ENCODE data around the gene NRAP. TPM values are rescaled to one million over a fixed set of nuclear protein-coding genes. Genes with fewer than 3 reads are reported as not detected.
"Not testable (repeated sequence)": the region's sequence is repeated elsewhere in the genome, so short reads cannot be mapped to it uniquely, and the experiment has no call there.

Gene NRAP
- total RNA-seq, 1 donor: not detected

GRCh38 chr10:113663142-113663541 lies 699 bp downstream of the NRAP start:
- Histone ChIP-seq H3K9me3 (ENCODE audit: low read depth, low read length) (no peaks in the 10 kb centered on the region), H3K4me1 (ENCODE audit: insufficient read depth, low read length) (no peaks in the 10 kb centered on the region), H3K27me3 (ENCODE audit: insufficient read depth, low read length) (peaks cover 6% of the 10 kb centered on the region), H3K4me3 (ENCODE audit: low read length) (no peak overlapping the region)

- Histone ChIP-seq H3K4me3 (ENCODE audit: low read length) (no peak overlapping the region), H3K4me1 (ENCODE audit: insufficient read depth, low read length) (no peaks in the 10 kb centered on the region), H3K27me3 (ENCODE audit: insufficient read depth, low read length) (peaks cover 6% of the 10 kb centered on the region), H3K9me3 (ENCODE audit: low read depth, low read length) (no peaks in the 10 kb centered on the region)
Measured at GRCh38 chr10:113661332-113661731, 2.5 kb downstream of the NRAP start.

- Histone ChIP-seq H3K4me1 (ENCODE audit: insufficient read depth, low read length) (no peaks in the 10 kb centered on the region), H3K27me3 (ENCODE audit: insufficient read depth, low read length) (peaks cover 6% of the 10 kb centered on the region), H3K9me3 (ENCODE audit: low read depth, low read length) (no peaks in the 10 kb centered on the region), H3K4me3 (ENCODE audit: low read length) (no peak overlapping the region)
Measured at GRCh38 chr10:113657544-113657943, 6.3 kb downstream of the NRAP start.

- H3K4me3 ChIP-seq (ENCODE audit: low read length): no peak overlapping the region
- H3K4me1 ChIP-seq (ENCODE audit: insufficient read depth, low read length): no peaks in the 10 kb centered on the region
- no peaks in the 10 kb centered on the region for H3K9me3 ChIP-seq (ENCODE audit: low read depth, low read length)
- H3K27me3 ChIP-seq (ENCODE audit: insufficient read depth, low read length): peaks cover 6% of the 10 kb centered on the region
Measured at GRCh38 chr10:113656896-113657295, 6.9 kb downstream of the NRAP start.

- H3K4me3 ChIP-seq (ENCODE audit: low read length); H3K27me3 ChIP-seq (ENCODE audit: insufficient read depth, low read length); H3K4me1 ChIP-seq (ENCODE audit: insufficient read depth, low read length); H3K9me3 ChIP-seq (ENCODE audit: low read depth, low read length): not testable (repeated sequence)
Measured at GRCh38 chr10:113652456-113652855, 11.4 kb downstream of the NRAP start.

GRCh38 chr10:113651898-113652297 lies 11.9 kb downstream of the NRAP start:
- Histone ChIP-seq H3K4me1 (ENCODE audit: insufficient read depth, low read length) (no peaks in the 10 kb centered on the region), H3K4me3 (ENCODE audit: low read length) (no peak overlapping the region), H3K27me3 (ENCODE audit: insufficient read depth, low read length) (no peaks in the 10 kb centered on the region), H3K9me3 (ENCODE audit: low read depth, low read length) (no peaks in the 10 kb centered on the region)

GRCh38 chr10:113651021-113651420 lies 12.8 kb downstream of the NRAP start:
- Histone ChIP-seq H3K4me1 (ENCODE audit: insufficient read depth, low read length) (no peaks in the 10 kb centered on the region), H3K27me3 (ENCODE audit: insufficient read depth, low read length) (no peaks in the 10 kb centered on the region), H3K9me3 (ENCODE audit: low read depth, low read length) (no peaks in the 10 kb centered on the region), H3K4me3 (ENCODE audit: low read length) (no peak overlapping the region)

- Histone ChIP-seq H3K4me3 (ENCODE audit: low read length) (no peak overlapping the region), H3K27me3 (ENCODE audit: insufficient read depth, low read length) (no peaks in the 10 kb centered on the region), H3K9me3 (ENCODE audit: low read depth, low read length) (no peaks in the 10 kb centered on the region), H3K4me1 (ENCODE audit: insufficient read depth, low read length) (no peaks in the 10 kb centered on the region)
Measured at GRCh38 chr10:113650172-113650571, 13.7 kb downstream of the NRAP start.

- Histone ChIP-seq H3K4me3 (ENCODE audit: low read length) (no peak overlapping the region), H3K9me3 (ENCODE audit: low read depth, low read length) (no peaks in the 10 kb centered on the region)
Measured at GRCh38 chr10:113648478-113648877, 15.4 kb downstream of the NRAP start.

GRCh38 chr10:113647812-113648211 lies 16.0 kb downstream of the NRAP start:
- H3K27me3 ChIP-seq (ENCODE audit: insufficient read depth, low read length): no peaks in the 10 kb centered on the region
- H3K9me3 ChIP-seq (ENCODE audit: low read depth, low read length): no peaks in the 10 kb centered on the region
- no peak overlapping the region for H3K4me3 ChIP-seq (ENCODE audit: low read length)
- no peaks in the 10 kb centered on the region for H3K4me1 ChIP-seq (ENCODE audit: insufficient read depth, low read length)

More at GRCh38 chr10:113648478-113648877, 15.4 kb downstream of the NRAP start:
- H3K4me1 ChIP-seq (ENCODE audit: insufficient read depth, low read length): no peaks in the 10 kb centered on the region
- H3K27me3 ChIP-seq (ENCODE audit: insufficient read depth, low read length): no peaks in the 10 kb centered on the region

GRCh38 chr10:113646336-113647201 lies 17.3 kb downstream of the NRAP start:
- H3K4me1 ChIP-seq (ENCODE audit: insufficient read depth, low read length): no peaks in the 10 kb centered on the region
- H3K27me3 ChIP-seq (ENCODE audit: insufficient read depth, low read length): peaks cover 5% of the 10 kb centered on the region
- no peak overlapping the region for H3K4me3 ChIP-seq (ENCODE audit: low read length)
- no peaks in the 10 kb centered on the region for H3K9me3 ChIP-seq (ENCODE audit: low read depth, low read length)

- no peaks in the 10 kb centered on the region for H3K9me3 ChIP-seq (ENCODE audit: low read depth, low read length)
- peaks cover 5% of the 10 kb centered on the region for H3K27me3 ChIP-seq (ENCODE audit: insufficient read depth, low read length)
- no peaks in the 10 kb centered on the region for H3K4me1 ChIP-seq (ENCODE audit: insufficient read depth, low read length)
- no peak overlapping the region for H3K4me3 ChIP-seq (ENCODE audit: low read length)
Measured at GRCh38 chr10:113644185-113645120, 19.4 kb downstream of the NRAP start.

GRCh38 chr10:113643183-113643582 lies 20.7 kb downstream of the NRAP start:
- H3K4me1 ChIP-seq (ENCODE audit: insufficient read depth, low read length): no peaks in the 10 kb centered on the region
- no peak overlapping the region for H3K4me3 ChIP-seq (ENCODE audit: low read length)
- H3K9me3 ChIP-seq (ENCODE audit: low read depth, low read length): no peaks in the 10 kb centered on the region
- peaks cover 5% of the 10 kb centered on the region for H3K27me3 ChIP-seq (ENCODE audit: insufficient read depth, low read length)

- H3K27me3 ChIP-seq (ENCODE audit: insufficient read depth, low read length): peaks cover 5% of the 10 kb centered on the region
Measured at GRCh38 chr10:113641702-113642101, 22.1 kb downstream of the NRAP start.

GRCh38 chr10:113639966-113640365 lies 23.9 kb downstream of the NRAP start:
- Histone ChIP-seq H3K4me1 (ENCODE audit: insufficient read depth, low read length) (no peaks in the 10 kb centered on the region), H3K9me3 (ENCODE audit: low read depth, low read length) (no peaks in the 10 kb centered on the region), H3K27me3 (ENCODE audit: insufficient read depth, low read length) (peaks cover 5% of the 10 kb centered on the region), H3K4me3 (ENCODE audit: low read length) (no peak overlapping the region)

More at GRCh38 chr10:113641702-113642101, 22.1 kb downstream of the NRAP start:
- Histone ChIP-seq H3K9me3 (ENCODE audit: low read depth, low read length) (no peaks in the 10 kb centered on the region), H3K4me3 (ENCODE audit: low read length) (no peak overlapping the region), H3K4me1 (ENCODE audit: insufficient read depth, low read length) (no peaks in the 10 kb centered on the region)
